CD4-positive, alpha-beta T cell treated with Interferon alpha-2 for 1 hour (primary cell): ENCODE results near the gene FANCE.
"Not testable (repeated sequence)": the region's sequence is repeated elsewhere in the genome, so short reads cannot be mapped to it uniquely, and the experiment has no call there.

ENCODE experiments used
- DNase-seq, 2 donors: peaks; one replicate each; pipeline ENCODE4 v3.0.0-alpha.2; 2020 to 2022

The FANCE gene

DNA sequence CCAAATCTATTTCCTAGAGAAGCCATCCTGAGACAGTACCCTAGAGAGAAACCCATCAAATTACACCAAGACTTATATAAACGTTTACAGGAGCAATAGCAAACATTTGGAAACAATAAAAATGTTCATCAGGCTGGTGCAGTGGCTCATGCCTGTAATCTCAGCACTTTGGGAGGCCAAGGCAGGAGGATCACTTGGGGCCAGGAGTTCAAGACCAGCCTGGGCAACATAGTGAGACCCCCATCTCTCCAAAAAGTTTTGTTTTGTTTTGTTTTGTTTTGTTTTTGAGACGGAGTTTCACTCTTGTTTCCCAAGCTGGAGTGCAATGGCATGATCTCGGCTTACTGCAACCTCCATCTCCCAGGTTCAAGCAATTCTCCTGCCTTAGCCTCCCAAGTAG lies 19.4 kb upstream of the FANCE start:
- DNase-seq = not testable (repeated sequence)

DNA sequence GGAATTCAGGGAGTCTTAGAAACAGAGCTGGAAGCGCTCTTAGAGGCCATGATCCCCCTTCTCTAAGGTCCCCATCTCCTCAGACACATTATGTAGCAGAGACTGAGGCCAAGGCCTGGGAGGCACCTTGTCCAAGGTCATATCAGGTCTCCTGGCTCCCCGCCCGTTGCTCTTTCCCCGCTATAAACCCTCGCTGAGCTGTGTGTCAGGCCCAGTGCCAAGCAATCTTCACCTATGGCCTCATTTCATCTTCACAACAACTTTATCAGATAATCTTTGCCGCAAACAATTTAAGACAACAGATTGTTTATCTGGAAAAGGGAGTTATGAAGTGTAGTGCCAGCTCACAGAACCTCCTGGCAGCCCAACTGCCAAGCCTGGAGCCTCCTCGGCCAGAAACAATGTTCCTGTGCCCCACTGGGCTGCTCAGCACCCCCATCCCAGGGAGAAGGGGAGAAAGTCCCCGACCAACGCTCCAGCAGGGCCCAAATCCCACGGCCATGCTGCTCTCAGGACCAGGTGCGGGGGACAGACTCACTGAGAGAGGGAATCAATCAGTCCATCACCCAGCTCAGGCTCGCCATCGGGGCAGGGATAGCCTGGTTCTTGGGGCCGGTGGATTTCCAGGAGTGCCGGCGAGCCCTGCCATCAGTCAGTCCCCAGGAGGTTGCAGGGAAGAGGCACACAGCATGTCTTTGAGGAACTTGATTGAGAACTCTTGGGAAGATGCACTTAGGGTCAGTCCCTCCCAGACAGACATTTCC lies 16.9 kb upstream of the FANCE start:
- no peak for DNase-seq

GRCh38 chr6:35436071-35436857 lies 15.9 kb upstream of the FANCE start:
- DNase-seq = no peak

DNA sequence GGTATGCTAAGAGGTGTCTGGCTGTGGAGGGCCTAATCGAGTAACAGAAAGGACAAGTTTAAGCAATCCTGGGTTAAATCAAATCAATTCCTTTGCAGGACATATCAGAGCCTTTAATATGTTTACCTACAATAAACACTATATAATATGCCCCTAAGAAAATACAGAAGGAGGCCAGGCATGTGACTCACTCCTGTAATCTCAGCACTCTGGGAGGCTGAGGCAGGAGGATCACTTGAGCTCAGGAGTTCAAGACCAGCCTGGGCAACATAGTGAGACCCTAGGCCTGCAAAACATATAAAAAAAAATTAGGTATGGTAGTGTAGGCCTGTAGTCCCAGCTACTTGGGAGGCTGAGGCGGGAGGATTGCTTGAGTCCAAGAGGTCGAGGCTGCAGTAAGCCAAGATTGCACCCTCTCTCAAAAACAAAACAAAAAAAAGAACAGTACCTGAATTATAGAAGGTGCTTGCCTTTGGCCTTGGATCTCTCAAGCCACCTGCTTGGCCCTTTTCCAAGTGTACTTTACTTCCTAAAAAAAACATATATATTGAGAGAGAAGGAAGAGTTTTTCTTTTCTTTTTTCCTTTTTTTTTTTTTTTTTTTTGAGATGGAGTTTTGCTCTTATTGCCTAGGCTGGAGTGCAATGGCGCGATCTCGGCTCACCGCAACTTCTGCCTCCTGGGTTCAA lies 13.6 kb upstream of the FANCE start:
- not testable (repeated sequence) for DNase-seq

- no peak for DNase-seq
Observed at GRCh38 chr6:35439308-35439707, 12.8 kb upstream of the FANCE start.

DNA sequence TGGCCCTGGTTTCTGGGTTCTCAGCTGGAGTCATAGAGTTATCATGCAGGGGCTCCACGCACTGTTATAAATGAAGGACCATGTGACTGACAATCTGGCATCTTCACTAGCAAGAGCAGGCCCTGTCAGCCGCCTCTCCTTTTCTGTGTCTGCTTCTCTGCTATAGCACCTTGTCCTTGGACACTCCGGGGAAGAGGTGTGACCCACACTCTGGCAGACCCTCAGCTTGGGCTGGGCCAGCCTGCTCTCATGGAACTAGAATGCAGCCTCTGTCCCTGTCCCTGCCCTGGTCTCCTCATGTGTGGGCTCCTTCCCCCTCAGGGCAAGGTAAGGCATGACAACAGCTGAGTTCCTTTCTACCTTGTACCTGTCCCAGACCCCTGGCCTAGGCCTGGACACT lies 10.9 kb upstream of the FANCE start:
- DNase-seq = no peak

DNA sequence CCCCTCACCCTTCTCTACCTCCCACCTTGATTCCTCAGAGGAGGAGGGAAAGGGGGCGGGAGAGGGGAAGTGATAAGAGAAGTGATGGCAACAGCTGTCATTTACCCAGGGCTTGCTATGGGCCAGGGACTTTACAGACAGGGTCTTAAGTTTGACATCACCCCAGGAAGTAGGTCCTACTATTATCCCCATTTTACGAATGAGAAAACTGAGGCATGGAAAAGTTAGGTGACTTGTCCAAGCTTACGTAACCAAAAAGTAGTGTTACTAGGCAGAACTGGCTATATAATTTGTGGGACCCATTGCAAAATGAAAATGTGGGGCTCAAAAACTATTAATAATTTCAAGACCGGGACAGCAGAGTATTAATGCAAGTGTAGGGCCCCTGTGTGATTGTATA lies 10.5 kb upstream of the FANCE start:
- no peak for DNase-seq

GRCh38 chr6:35442693-35443092 lies 9.4 kb upstream of the FANCE start:
- no peak for DNase-seq

GRCh38 chr6:35443341-35444030 lies 8.7 kb upstream of the FANCE start:
- no peak for DNase-seq

DNA sequence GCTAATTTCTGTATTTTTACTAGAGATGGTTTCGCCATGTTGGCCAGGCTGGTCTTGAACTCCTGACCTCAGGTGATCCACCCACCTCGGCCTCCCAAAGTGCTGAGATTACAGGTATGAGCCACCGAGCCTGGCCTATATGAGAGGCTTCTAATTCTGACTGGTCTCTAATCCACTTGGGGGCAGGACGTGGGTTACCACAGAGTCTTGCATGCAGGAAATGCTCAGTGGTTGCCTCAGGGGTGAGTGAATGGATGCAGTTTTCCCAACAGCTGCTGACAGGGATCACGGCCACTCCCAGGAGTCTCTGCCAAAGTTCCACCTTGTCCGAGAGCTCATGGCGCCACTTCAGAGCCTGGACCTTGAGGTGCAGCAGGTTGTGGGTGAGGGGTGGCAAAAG lies 6.4 kb upstream of the FANCE start:
- peak in 1 of 2 donors; percentile 12 for DNase-seq

DNA sequence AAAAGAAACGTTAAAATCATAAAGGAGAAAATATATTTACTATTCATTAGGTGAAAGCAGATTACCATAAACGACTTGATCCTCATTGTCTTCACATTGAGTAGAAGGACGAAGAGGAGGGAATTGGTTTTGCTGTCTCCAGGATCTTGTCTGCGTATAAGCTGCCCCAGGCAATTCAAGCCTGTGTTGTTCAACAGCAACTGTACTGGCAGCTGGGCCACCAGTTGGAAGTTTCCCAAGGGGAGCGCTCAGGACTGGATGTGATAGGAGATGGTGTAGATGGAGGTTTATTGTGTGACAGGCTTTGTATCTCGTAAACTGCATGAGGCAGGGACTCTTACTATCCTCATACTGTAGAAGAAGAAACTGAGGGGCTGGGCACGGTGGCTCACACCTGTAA lies 3.9 kb upstream of the FANCE start:
- no peak for DNase-seq

GRCh38 chr6:35449287-35449881 lies 2.8 kb upstream of the FANCE start:
- peak; percentile 38 to 84 for DNase-seq

DNA sequence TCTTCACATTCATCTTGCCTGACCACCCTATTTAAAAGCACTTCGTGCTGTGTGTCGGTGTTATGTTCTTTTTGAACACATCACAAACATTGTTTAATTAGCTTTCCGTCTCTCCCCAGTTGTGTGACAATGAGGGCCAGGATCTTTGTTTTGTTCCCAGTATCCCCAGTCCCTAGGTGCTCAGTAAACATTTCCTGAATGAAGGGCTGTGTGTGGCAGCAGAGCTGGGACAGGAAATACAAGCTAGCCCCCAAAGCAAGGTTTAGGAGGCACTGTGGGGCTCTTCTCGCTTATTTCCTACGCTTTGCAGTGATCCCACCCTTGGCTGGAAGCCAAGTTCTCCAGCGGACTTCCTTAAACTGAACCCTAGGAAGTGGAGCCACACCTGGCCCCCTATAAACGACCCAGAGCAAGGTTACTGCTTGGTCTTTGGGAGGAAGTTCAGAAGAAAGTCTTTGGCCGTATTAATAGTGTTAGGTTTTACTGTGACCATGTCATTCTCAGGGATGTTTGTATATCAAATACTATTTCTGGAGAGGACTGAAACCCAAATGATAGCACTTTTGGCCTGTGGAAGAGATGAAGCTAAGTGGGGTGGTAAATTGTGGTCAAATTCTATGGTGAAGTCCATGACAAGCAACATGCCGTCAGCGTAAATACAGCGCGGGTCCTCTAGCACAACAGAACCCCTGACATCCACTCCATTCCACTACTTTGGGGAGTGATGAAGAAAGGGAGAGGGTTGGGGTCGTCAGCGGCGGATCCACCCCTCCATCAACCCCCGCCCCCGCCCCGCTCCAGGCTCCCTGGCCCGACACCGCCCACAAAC lies 570 bp upstream of the FANCE start:
- DNase-seq = no peak

GRCh38 chr6:35453236-35453635 lies 1.1 kb downstream of the FANCE start:
- no peak for DNase-seq

GRCh38 chr6:35454391-35455110 lies 2.4 kb downstream of the FANCE start:
- no peak for DNase-seq

GRCh38 chr6:35457907-35458306 lies 5.8 kb downstream of the FANCE start:
- no peak for DNase-seq

DNA sequence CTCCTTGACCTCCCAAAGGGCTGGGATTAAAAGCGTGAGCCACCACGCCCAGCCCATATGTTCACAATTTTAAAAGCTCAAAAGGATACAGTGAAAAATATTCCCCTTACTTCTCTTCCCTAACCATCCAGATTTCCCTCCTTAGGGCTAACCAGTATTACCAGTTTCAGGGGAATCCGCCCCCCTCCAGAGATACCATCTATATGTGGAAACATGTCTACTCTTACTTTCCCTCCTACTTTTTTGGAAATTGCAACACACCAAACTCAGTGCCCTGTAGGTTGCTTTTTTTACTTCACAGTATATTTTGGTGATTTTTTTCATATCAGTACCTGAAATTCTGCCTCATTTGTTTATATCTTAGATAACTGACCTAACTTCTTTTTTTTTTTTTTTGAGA lies 9.1 kb downstream of the FANCE start:
- no peak for DNase-seq

DNA sequence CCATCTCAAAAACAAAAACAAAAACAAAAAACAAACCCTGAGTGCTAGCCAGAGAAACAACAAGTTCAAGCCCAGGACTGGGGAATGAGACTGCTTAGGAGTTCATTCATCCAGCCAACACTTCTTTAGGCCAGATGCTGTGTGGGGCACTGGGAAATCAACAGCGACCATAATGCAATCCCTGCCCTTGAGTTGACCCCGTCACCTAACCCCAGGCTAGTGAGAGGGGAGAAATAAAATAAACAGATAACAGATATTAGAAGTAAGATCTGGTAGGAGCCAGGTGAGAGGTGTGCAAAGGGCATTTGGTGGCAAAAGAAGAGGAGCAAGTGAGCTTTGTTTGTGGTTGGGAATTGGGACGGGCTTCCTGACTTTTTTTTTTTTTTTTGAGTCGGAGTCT lies 11.2 kb downstream of the FANCE start:
- no peak for DNase-seq

DNA sequence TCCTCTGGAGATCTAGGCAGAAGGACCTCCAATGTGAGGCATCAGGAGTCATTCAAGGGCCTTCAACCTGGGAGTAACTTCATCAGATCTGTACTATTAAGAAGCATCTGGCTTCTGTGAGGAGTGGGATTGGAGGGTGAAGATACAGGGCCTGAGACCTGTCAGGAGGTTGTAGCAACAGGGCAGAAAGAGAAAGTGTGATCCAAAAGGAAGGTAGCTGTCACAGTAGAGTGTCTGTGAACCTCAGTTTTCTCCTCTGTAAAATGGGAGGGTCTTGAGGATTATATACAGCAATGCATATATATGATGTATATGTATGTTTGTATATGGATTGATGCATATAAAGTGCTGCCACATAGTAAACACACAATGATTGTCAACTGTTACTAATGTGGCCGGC lies 13.5 kb downstream of the FANCE start:
- DNase-seq = no peak

DNA sequence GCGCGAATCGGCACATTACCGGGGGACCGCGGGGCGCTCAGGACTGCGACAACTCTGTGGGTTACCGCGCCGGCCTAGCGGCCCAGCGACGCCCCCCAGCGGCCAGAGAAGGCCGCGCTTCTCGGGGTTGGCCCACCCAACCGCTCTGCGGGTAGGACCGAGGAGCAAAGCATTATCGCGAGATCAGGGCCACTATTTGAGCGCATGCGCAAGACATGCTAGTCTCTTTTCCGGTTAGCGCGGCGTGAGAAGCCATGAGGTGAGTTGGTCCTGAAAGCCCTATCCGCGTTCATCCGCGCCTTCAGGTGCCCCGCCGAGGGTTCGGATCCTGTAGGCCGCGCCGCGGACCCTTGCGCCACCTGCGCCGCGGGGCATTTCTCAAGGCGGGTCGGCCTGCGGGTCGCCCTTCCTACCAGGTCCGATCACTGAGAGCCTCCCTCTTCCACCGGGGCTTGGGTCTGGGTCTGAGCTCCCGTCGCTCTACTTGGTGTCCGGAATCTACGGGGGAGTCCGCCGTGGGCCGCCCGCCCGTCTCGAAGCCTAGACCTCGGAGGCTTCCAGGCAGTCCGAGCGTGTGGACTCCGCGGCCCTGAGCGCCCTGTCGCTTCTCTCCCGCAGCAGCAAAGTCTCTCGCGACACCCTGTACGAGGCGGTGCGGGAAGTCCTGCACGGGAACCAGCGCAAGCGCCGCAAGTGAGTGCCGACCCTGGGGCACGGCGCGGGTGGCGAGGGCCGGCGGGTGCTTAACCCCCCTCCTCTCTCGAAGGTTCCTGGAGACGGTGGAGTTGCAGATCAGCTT lies 16.2 kb downstream of the FANCE start, which contains the start of gene RPL10A:
RPL10A (plus strand) TSS at position 221 of the 799 bp plus-strand sequence; CDS start at position 255, 34 bp downstream.
- DNase-seq = peak; percentile 97 to 98
